ENCODE results near the gene GPATCH8. TPM values are rescaled to one million over a fixed set of nuclear protein-coding genes. Genes with fewer than 3 reads are reported as not detected.

GPATCH8 gene
- total and polyA plus RNA-seq, 9 of the 15 experiments (the other 6 are each of a cell fraction or from before 2014, with no cell fraction given): 10.6 to 29.6 (median 13.2) TPM

- H3K4me2 ChIP-seq (ENCODE audit: insufficient read depth, low read length): no peak overlapping the region
- WGBS (ENCODE audit: insufficient coverage, low coverage, missing lambda C conversion rate): 77% methylated on average over 2 of the region's 2 CpGs
- ChIA-PET CTCF (ENCODE audit: low intra/inter-chr PET ratio) (no interaction called here), POLR2A (interaction anchor here (0.9 kb wide), 1 partner anchor 13 kb away, joined by 3 read pairs; no protein-coding TSS in a partner anchor)
- H3K79me2 ChIP-seq (ENCODE audit: control insufficient read depth, insufficient read depth, low read length): peaks cover 96% of the 10 kb centered on the region
- H3K4me3 ChIP-seq: no peak overlapping the region
- no peak for DNase-seq (ENCODE audit: extremely low read depth in 1 of 4, low spot score in 3 of 4)
- peaks cover 0 to 6% of the 10 kb centered on the region in 2 experiments; a peak in 3 of 5 replicates for H3K4me1 ChIP-seq (replicated peaks in 1 of 2; ENCODE audit: control insufficient read depth in 2 of 2, insufficient read depth in 2 of 2, low read length in 2 of 2)
- no peak for TF ChIP-seq CEBPZ (IDR thresholded peaks at IDR 0.05; ENCODE audit: borderline replicate concordance, low read depth, low read length)
- no peaks in the 10 kb centered on the region for H3K9me1 ChIP-seq (ENCODE audit: control insufficient read depth, insufficient read depth, low read length)
- intact Hi-C loops (cut with micrococcal nuclease) (no loop called here), in situ Hi-C loops (cut with MboI) (no loop called here)
- ATAC-seq: no peak
- H2AFZ ChIP-seq (ENCODE audit: low read depth, low read length): no peak overlapping the region
- BruUV-seq (replicated peaks): no TSS peak
- no peaks in the 10 kb centered on the region for H3K27me3 ChIP-seq (ENCODE audit: control insufficient read depth in 2 of 2, insufficient read depth in 2 of 2, low read length in 2 of 2)
- H3K9ac ChIP-seq (ENCODE audit: insufficient read depth in 1 of 2, low read depth in 2 of 2, low read length in 2 of 2): no peak overlapping the region
- H3K36me3 ChIP-seq (ENCODE audit: control insufficient read depth, insufficient read depth, low read length): peaks cover 18% of the 10 kb centered on the region; the same call in 2 of the 3 replicates
- H3K27ac ChIP-seq (ENCODE audit: extremely low read depth, low read depth, low read length): no peak overlapping the region
- no peak for FAIRE-seq
- H3K9me3 ChIP-seq (replicated peaks; ENCODE audit: control insufficient read depth, insufficient read depth, low read depth, low read length): no peaks in the 10 kb centered on the region
- H4K20me1 ChIP-seq (replicated peaks; ENCODE audit: control insufficient read depth, insufficient read depth, low read length): peaks cover 10% of the 10 kb centered on the region; the same call in 1 of the 2 replicates
These were observed 6.4 kb downstream of the GPATCH8 start for GRCh38 chr17:44496815-44497214.

All from K562 (cell line).